HG03025 (cell line): ENCODE measurements around the gene CNP.
A peak's percentile ranks its signal among the peaks of the same experiment; 100 is the strongest.
"Not testable (repeated sequence)": the region's sequence is repeated elsewhere in the genome, so short reads cannot be mapped to it uniquely, and the experiment has no call there.

Experiments
- ATAC-seq: cut with Tn5 transposase; IDR thresholded peaks from one replicate; pipeline ENCODE4 v1.9.1; 2021; ENCODE audit warnings: mild to moderate bottlenecking, moderate library complexity; ENCODE audit not compliant: unreplicated experiment, low FRiP score

The CNP gene

GRCh38 chr17:41966463-41967140, at the start of gene CNP:
Gene CNP (plus strand): TSS chr17:41966795. CDS start chr17:41966885, 90 bp downstream.
- peak; percentile 60 for ATAC-seq

GRCh38 chr17:41917192-41917591, 49.4 kb upstream of the CNP start:
- ATAC-seq: no peak

GRCh38 chr17:41917679-41918313, 48.8 kb upstream of the CNP start:
- ATAC-seq: peak; percentile 11

GRCh38 chr17:41918314-41919164, 48.1 kb upstream of the CNP start, which contains the start of gene ACLY:
Gene ACLY (minus strand): TSS chr17:41918951. CDS start chr17:41913873, 5,078 bp downstream.
- ATAC-seq: peak; percentile 80

- no peak for ATAC-seq
Measured at GRCh38 chr17:41919165-41919817, 47.3 kb upstream of the CNP start.

GRCh38 chr17:41919840-41920579, 46.6 kb upstream of the CNP start:
- no peak for ATAC-seq

- no peak for ATAC-seq
Measured at GRCh38 chr17:41920580-41920955, 46.0 kb upstream of the CNP start.

GRCh38 chr17:41925991-41926590, 40.5 kb upstream of the CNP start:
- ATAC-seq: no peak

GRCh38 chr17:41928693-41929251, 37.8 kb upstream of the CNP start:
- ATAC-seq: no peak

- ATAC-seq: peak; percentile 90
Measured at GRCh38 chr17:41930009-41930832, 36.4 kb upstream of the CNP start, which contains the start of gene ODAD4. Gene ODAD4 (plus strand): TSS chr17:41930617. CDS start chr17:41930724, 107 bp downstream.

- ATAC-seq: not testable (repeated sequence)
Measured at GRCh38 chr17:41930833-41931156, 35.8 kb upstream of the CNP start.

- ATAC-seq: not testable (repeated sequence)
Measured at GRCh38 chr17:41931715-41932114, 34.9 kb upstream of the CNP start.

- ATAC-seq: no peak
Measured at GRCh38 chr17:41932816-41933389, 33.7 kb upstream of the CNP start.

GRCh38 chr17:41935641-41936040, 31.0 kb upstream of the CNP start:
- ATAC-seq: no peak

- ATAC-seq: no peak
Measured at GRCh38 chr17:41937970-41938954, 28.3 kb upstream of the CNP start.

- no peak for ATAC-seq
Measured at GRCh38 chr17:41939044-41939692, 27.4 kb upstream of the CNP start.
